K562 (cell line): Measurements from ENCODE around the gene CCDC178.

Experiments used
- ARNT ChIP-seq, 2 experiments: fragments of 450-650 bp; IDR thresholded peaks; 2 replicates each; pipeline ENCODE4 v1.6.1; 2016; ENCODE audit warnings: mild to moderate bottlenecking in 1 of 2
- ETV1 ChIP-seq: fragments of 450-650 bp; conservative IDR thresholded peaks from 2 replicates; pipeline ENCODE4 v1.6.1; 2016; ENCODE audit warnings: missing genetic modification characterization, control low read depth, low read depth, missing compliant biosample characterization
- EZH2 ChIP-seq: IDR thresholded peaks from 2 replicates; pipeline ENCODE4 v1.6.1; 2012; ENCODE audit warnings: low read depth, mild to moderate bottlenecking, inconsistent platforms, low read length, borderline replicate concordance
- HNRNPK ChIP-seq: fragments of 200-400 bp; formaldehyde crosslinking; IDR thresholded peaks from one replicate; pipeline ENCODE4 v1.6.1; 2018; ENCODE audit warnings: mild to moderate bottlenecking, low read depth, low read length; ENCODE audit not compliant: poor library complexity, severe bottlenecking
- NFIC ChIP-seq: fragments of 450-650 bp; IDR thresholded peaks from 2 replicates; pipeline ENCODE4 v1.6.1; 2017; ENCODE audit warnings: mild to moderate bottlenecking, inconsistent platforms
- NFXL1 ChIP-seq: fragments of 450-650 bp; formaldehyde crosslinking; IDR thresholded peaks from 2 replicates; pipeline ENCODE4 v1.4.0; 2021; ENCODE audit warnings: mild to moderate bottlenecking

GRCh38 chr18:33469699-33470098 lies 29.2 kb upstream of the CCDC178 start:
- TF ChIP-seq HNRNPK (no peak), ETV1 (tag) (no peak), ARNT (IDR thresholded peaks at IDR 0.05) (no peak), NFXL1 (CRISPR knock-in tag) (no peak), EZH2 (no peak), NFIC (no peak)
